ENCODE measurements around the gene NEK3. TPM values are rescaled to one million over a fixed set of nuclear protein-coding genes. Genes with fewer than 3 reads are reported as not detected.
"Not testable (repeated sequence)": the region's sequence is repeated elsewhere in the genome, so short reads cannot be mapped to it uniquely, and the experiment has no call there.

Gene NEK3
- total and polyA plus RNA-seq, 4 donors, result 6.0 to 30.9 (median 19.9) TPM

DNA sequence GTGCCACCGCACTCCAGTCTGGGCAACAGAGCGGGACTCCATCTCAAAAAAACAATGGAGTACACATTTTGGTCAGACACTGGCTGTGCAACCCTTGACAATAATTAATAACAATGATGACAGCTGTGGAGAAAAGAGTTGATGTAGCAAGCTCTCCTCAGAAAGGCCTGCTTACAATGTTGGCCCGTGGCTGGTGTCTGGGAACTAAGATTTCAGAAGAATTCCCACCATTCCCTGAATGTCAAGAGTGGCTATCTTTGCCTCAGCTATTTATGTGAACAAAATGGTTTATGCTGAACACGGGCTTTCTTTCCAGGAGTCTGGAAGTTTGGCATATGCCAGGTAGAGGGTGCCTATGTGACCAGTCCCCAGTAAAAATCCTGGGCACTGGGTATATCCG, 56.0 kb downstream of the NEK3 start:
- no peak overlapping the region for H3K4me3 ChIP-seq
- H3K9ac ChIP-seq (ENCODE audit: insufficient read depth in 1 of 2, low read length in 2 of 2), result no peak overlapping the region
- H3K36me3 ChIP-seq (ENCODE audit: control insufficient read depth in 4 of 4, insufficient read depth in 4 of 4, low read length in 4 of 4), result no peaks in the 10 kb centered on the region
- no peak overlapping the region for H3K27ac ChIP-seq (ENCODE audit: low read depth in 1 of 2, low read length in 1 of 2)
- DNase-seq, result no peak
- H3K9me3 ChIP-seq (ENCODE audit: control insufficient read depth in 4 of 4, insufficient read depth in 3 of 4, low read length in 3 of 4), result no peaks in the 10 kb centered on the region
- ATAC-seq (ENCODE audit: insufficient read depth, low FRiP score), result no peak
- H3K4me1 ChIP-seq (ENCODE audit: control insufficient read depth in 5 of 5, insufficient read depth in 5 of 5, low read length in 5 of 5), result no peaks in the 10 kb centered on the region
- 90 to 93% methylated on average over 5 of the region's 5 CpGs for WGBS, 2 donors
- no peaks in the 10 kb centered on the region for H3K27me3 ChIP-seq (ENCODE audit: control insufficient read depth in 3 of 3, insufficient read depth in 3 of 3, low read length in 2 of 3)
- TF ChIP-seq, protein P1, sequence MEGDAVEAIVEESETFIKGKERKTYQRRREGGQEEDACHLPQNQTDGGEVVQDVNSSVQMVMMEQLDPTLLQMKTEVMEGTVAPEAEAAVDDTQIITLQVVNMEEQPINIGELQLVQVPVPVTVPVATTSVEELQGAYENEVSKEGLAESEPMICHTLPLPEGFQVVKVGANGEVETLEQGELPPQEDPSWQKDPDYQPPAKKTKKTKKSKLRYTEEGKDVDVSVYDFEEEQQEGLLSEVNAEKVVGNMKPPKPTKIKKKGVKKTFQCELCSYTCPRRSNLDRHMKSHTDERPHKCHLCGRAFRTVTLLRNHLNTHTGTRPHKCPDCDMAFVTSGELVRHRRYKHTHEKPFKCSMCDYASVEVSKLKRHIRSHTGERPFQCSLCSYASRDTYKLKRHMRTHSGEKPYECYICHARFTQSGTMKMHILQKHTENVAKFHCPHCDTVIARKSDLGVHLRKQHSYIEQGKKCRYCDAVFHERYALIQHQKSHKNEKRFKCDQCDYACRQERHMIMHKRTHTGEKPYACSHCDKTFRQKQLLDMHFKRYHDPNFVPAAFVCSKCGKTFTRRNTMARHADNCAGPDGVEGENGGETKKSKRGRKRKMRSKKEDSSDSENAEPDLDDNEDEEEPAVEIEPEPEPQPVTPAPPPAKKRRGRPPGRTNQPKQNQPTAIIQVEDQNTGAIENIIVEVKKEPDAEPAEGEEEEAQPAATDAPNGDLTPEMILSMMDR (IDR thresholded peaks at IDR 0.05; ENCODE audit: control extremely low read depth, extremely low read depth), result no peak

- not testable (repeated sequence) for H3K4me1 ChIP-seq (ENCODE audit: control insufficient read depth in 5 of 5, insufficient read depth in 5 of 5, low read length in 5 of 5); H3K27ac ChIP-seq (ENCODE audit: low read depth in 1 of 2, low read length in 1 of 2); H3K36me3 ChIP-seq (ENCODE audit: control insufficient read depth in 4 of 4, insufficient read depth in 4 of 4, low read length in 4 of 4); H3K27me3 ChIP-seq (ENCODE audit: control insufficient read depth in 3 of 3, insufficient read depth in 3 of 3, low read length in 2 of 3); H3K9ac ChIP-seq (ENCODE audit: insufficient read depth in 1 of 2, low read length in 2 of 2); ATAC-seq (ENCODE audit: insufficient read depth, low FRiP score); DNase-seq; H3K9me3 ChIP-seq (ENCODE audit: control insufficient read depth in 4 of 4, insufficient read depth in 3 of 4, low read length in 3 of 4); H3K4me3 ChIP-seq
- 79 to 94% methylated on average over 3 of the region's 3 CpGs for WGBS, 2 donors
These were observed 57.0 kb downstream of the NEK3 start for GRCh38 chr13:52102423-52102822.

- H3K9me3 ChIP-seq (ENCODE audit: control insufficient read depth in 4 of 4, insufficient read depth in 3 of 4, low read length in 3 of 4), result no peaks in the 10 kb centered on the region
- ATAC-seq (ENCODE audit: insufficient read depth, low FRiP score), result no peak
These were observed 62.2 kb downstream of the NEK3 start for GRCh38 chr13:52097197-52097596.

GRCh38 chr13:52096748-52097147, 62.6 kb downstream of the NEK3 start:
- no peak for DNase-seq
- 85 to 89% methylated on average over 3 of the region's 3 CpGs for WGBS, 2 donors
- no peaks in the 10 kb centered on the region for H3K36me3 ChIP-seq (ENCODE audit: control insufficient read depth in 4 of 4, insufficient read depth in 4 of 4, low read length in 4 of 4)
- no peak overlapping the region for H3K27ac ChIP-seq (ENCODE audit: low read depth in 1 of 2, low read length in 1 of 2)
- ATAC-seq (ENCODE audit: insufficient read depth, low FRiP score), result no peak
- no peak overlapping the region for H3K9ac ChIP-seq (ENCODE audit: insufficient read depth in 1 of 2, low read length in 2 of 2)
- H3K9me3 ChIP-seq (ENCODE audit: control insufficient read depth in 4 of 4, insufficient read depth in 3 of 4, low read length in 3 of 4), result no peaks in the 10 kb centered on the region
- H3K27me3 ChIP-seq (ENCODE audit: control insufficient read depth in 3 of 3, insufficient read depth in 3 of 3, low read length in 2 of 3), result no peaks in the 10 kb centered on the region
- H3K4me1 ChIP-seq (ENCODE audit: control insufficient read depth in 5 of 5, insufficient read depth in 5 of 5, low read length in 5 of 5), result no peaks in the 10 kb centered on the region
- TF ChIP-seq, protein P1 (IDR thresholded peaks at IDR 0.05; ENCODE audit: control extremely low read depth, extremely low read depth), result no peak
- H3K4me3 ChIP-seq, result no peak overlapping the region

More at GRCh38 chr13:52097197-52097596, 62.2 kb downstream of the NEK3 start:
- Histone ChIP-seq H3K4me3 (no peak overlapping the region), H3K27me3 (ENCODE audit: control insufficient read depth in 3 of 3, insufficient read depth in 3 of 3, low read length in 2 of 3) (no peaks in the 10 kb centered on the region), H3K4me1 (ENCODE audit: control insufficient read depth in 5 of 5, insufficient read depth in 5 of 5, low read length in 5 of 5) (no peaks in the 10 kb centered on the region), H3K9ac (ENCODE audit: insufficient read depth in 1 of 2, low read length in 2 of 2) (no peak overlapping the region), H3K36me3 (ENCODE audit: control insufficient read depth in 4 of 4, insufficient read depth in 4 of 4, low read length in 4 of 4) (no peaks in the 10 kb centered on the region), H3K27ac (ENCODE audit: low read depth in 1 of 2, low read length in 1 of 2) (no peak overlapping the region)
- no peak for DNase-seq
- TF ChIP-seq, protein P1 (IDR thresholded peaks at IDR 0.05; ENCODE audit: control extremely low read depth, extremely low read depth), result no peak
- 90 to 93% methylated on average over 5 of the region's 5 CpGs for WGBS, 2 donors

Data from lung (tissue), 12 donors.